Astrocyte (in vitro differentiated cells and primary cell): ENCODE data around the gene CWC22. TPM values are rescaled to one million over a fixed set of nuclear protein-coding genes. Genes with fewer than 3 reads are reported as not detected.

Source experiments
- DNase-seq: peaks from one replicate; pipeline ENCODE4 v3.0.0-alpha.2; 2010; ENCODE audit warnings: low read depth
- FAIRE-seq: peaks from 2 replicates; lab custom pipeline; 2011; peaks lifted over from hg19 to GRCh38; lab: Jason Lieb, UNC
- H2AFZ ChIP-seq: 2 replicates; pipeline ENCODE4 v1.6.0; 2012; ENCODE audit warnings: low read depth, low read length, inconsistent platforms
- H3K27ac ChIP-seq: 2 replicates; pipeline ENCODE4 v1.5.1; 2011; ENCODE audit warnings: low read depth, low read length, inconsistent platforms
- H3K27me3 ChIP-seq: 2 replicates; pipeline ENCODE4 v1.6.0; 2011; ENCODE audit warnings: low read length, inconsistent platforms; ENCODE audit not compliant: insufficient read depth
- H3K36me3 ChIP-seq: 2 replicates; pipeline ENCODE4 v1.5.1; 2011; ENCODE audit warnings: low read length, inconsistent platforms; ENCODE audit not compliant: insufficient read depth
- H3K4me1 ChIP-seq: 2 replicates; pipeline ENCODE4 v1.5.1; 2011; ENCODE audit warnings: low read length, inconsistent platforms; ENCODE audit not compliant: insufficient read depth
- H3K4me2 ChIP-seq: 2 replicates; pipeline ENCODE4 v1.6.0; 2012; ENCODE audit warnings: low read length, inconsistent platforms
- H3K4me3 ChIP-seq: 2 replicates; pipeline ENCODE4 v1.5.1; 2011; ENCODE audit warnings: low read depth, mild to moderate bottlenecking, low read length, inconsistent platforms; ENCODE audit not compliant: insufficient read depth
- H3K79me2 ChIP-seq: 2 replicates; pipeline ENCODE4 v1.6.0; 2012; ENCODE audit warnings: mild to moderate bottlenecking, low read length, inconsistent platforms; ENCODE audit not compliant: insufficient read depth
- H3K9ac ChIP-seq: 2 replicates; pipeline ENCODE4 v1.6.0; 2012; ENCODE audit warnings: mild to moderate bottlenecking, low read length, inconsistent platforms
- H3K9me3 ChIP-seq: 2 replicates; pipeline ENCODE4 v1.5.1; 2012; ENCODE audit warnings: low read depth, mild to moderate bottlenecking, low read length, inconsistent platforms; ENCODE audit not compliant: insufficient read depth
- H4K20me1 ChIP-seq: 2 replicates; pipeline ENCODE4 v1.6.0; 2012; ENCODE audit warnings: low read length, inconsistent platforms; ENCODE audit not compliant: insufficient read depth
- H3K27ac Mint-ChIP-seq: one replicate; pipeline ENCODE4 v1.8.0; 2021; ENCODE audit warnings: mild to moderate bottlenecking, mixed read lengths; ENCODE audit not compliant: unreplicated experiment
- H3K27me3 Mint-ChIP-seq: one replicate; pipeline ENCODE4 v1.8.0; 2021; ENCODE audit warnings: low read depth, mixed read lengths; ENCODE audit not compliant: unreplicated experiment
- H3K36me3 Mint-ChIP-seq: one replicate; pipeline ENCODE4 v1.8.0; 2021; ENCODE audit warnings: low read depth, mixed read lengths; ENCODE audit not compliant: unreplicated experiment
- H3K4me1 Mint-ChIP-seq: one replicate; pipeline ENCODE4 v1.8.0; 2021; ENCODE audit warnings: low read depth, mixed read lengths; ENCODE audit not compliant: unreplicated experiment
- H3K4me3 Mint-ChIP-seq: one replicate; pipeline ENCODE4 v1.8.0; 2021; ENCODE audit warnings: mild to moderate bottlenecking, moderate library complexity, mixed read lengths; ENCODE audit not compliant: unreplicated experiment
- H3K9me3 Mint-ChIP-seq: one replicate; pipeline ENCODE4 v1.8.0; 2021; ENCODE audit warnings: mild to moderate bottlenecking, mixed read lengths; ENCODE audit not compliant: unreplicated experiment
- EZH2 ChIP-seq: IDR thresholded peaks from 2 replicates; pipeline ENCODE4 v1.6.1; 2012; ENCODE audit warnings: mild to moderate bottlenecking, low read length, inconsistent platforms; ENCODE audit not compliant: insufficient read depth
- total RNA-seq: library from RNA; stranded (reverse); gene quantifications from 2 replicates; pipeline ENCODE4 v1.2.1, GENCODE V29; 2021
- TF ChIP-seq, protein P1 (sequence below): IDR thresholded peaks from 2 replicates; pipeline ENCODE4 v1.5.1; 2011; ENCODE audit warnings: low read depth, mild to moderate bottlenecking, inconsistent platforms, low read length, moderate library complexity; ENCODE audit not compliant: insufficient read depth

The CWC22 gene
- total RNA-seq, 1 donor from 2014 or later: 13.5 TPM

DNA sequence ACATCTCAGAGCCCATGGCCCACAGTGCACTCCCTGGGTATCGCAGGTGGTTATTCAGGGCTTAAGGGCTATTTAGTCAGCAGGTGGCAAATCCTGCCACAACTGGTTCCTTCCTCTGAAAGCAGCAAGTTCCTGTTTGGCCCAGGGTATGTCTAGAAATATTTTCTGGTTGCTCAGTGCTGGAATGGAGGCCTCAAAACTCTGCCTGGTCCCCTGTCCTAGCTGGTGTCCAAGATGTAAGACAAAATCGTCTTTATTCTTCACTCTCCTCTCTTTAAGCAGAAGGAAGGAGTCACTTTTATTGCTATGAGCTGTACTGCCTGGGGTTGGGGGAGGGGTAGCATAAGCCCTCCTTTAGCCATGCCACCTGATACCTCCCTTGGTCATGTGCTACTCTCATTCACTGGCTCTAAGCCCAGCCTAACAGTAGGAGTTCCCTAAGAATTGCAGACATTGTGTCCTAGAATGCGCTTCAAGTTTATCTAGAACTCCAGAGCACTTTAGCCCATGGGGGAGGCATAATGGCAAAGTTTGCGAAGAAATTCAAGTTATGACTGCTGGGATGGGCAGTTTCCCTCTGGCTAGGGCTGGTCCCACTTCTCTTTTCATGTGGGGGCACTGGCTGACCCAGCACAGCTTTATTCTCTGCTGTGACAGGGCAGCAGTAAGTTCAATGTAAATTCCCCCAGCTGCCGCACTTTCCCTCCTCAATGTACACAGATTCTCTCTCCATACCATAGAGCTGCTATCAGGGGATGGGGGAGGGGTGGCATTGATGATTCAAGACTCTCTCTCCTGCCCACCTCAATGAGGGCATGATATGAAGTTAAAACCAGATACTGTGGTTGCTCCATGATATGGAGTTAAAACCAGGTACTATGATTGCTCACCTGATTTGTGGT is 27.1 kb upstream of the CWC22 start:
- Histone ChIP-seq H3K79me2 (no peaks in the 10 kb centered on the region), H4K20me1 (no peaks in the 10 kb centered on the region), H3K9me3 (peaks cover under 1% of the 10 kb centered on the region), H3K4me1 (no peaks in the 10 kb centered on the region), H2AFZ (no peak overlapping the region), H3K4me3 (no peak overlapping the region), H3K36me3 (no peaks in the 10 kb centered on the region), H3K9ac (no peak overlapping the region), H3K27ac (no peak overlapping the region), H3K27me3 (peaks cover 14% of the 10 kb centered on the region), H3K4me2 (peak overlapping the region; percentile 2)
- no peaks in the 10 kb centered on the region for H3K4me1 Mint-ChIP-seq
- no peak overlapping the region for H3K27ac Mint-ChIP-seq
- no peaks in the 10 kb centered on the region for H3K27me3 Mint-ChIP-seq
- no peaks in the 10 kb centered on the region for H3K36me3 Mint-ChIP-seq
- H3K9me3 Mint-ChIP-seq: peaks cover 5% of the 10 kb centered on the region
- H3K4me3 Mint-ChIP-seq: no peak overlapping the region
- TF ChIP-seq, protein P1, sequence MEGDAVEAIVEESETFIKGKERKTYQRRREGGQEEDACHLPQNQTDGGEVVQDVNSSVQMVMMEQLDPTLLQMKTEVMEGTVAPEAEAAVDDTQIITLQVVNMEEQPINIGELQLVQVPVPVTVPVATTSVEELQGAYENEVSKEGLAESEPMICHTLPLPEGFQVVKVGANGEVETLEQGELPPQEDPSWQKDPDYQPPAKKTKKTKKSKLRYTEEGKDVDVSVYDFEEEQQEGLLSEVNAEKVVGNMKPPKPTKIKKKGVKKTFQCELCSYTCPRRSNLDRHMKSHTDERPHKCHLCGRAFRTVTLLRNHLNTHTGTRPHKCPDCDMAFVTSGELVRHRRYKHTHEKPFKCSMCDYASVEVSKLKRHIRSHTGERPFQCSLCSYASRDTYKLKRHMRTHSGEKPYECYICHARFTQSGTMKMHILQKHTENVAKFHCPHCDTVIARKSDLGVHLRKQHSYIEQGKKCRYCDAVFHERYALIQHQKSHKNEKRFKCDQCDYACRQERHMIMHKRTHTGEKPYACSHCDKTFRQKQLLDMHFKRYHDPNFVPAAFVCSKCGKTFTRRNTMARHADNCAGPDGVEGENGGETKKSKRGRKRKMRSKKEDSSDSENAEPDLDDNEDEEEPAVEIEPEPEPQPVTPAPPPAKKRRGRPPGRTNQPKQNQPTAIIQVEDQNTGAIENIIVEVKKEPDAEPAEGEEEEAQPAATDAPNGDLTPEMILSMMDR: no peak
- no peak for TF ChIP-seq EZH2
- FAIRE-seq (no peak), DNase-seq (peak; percentile 41)

DNA sequence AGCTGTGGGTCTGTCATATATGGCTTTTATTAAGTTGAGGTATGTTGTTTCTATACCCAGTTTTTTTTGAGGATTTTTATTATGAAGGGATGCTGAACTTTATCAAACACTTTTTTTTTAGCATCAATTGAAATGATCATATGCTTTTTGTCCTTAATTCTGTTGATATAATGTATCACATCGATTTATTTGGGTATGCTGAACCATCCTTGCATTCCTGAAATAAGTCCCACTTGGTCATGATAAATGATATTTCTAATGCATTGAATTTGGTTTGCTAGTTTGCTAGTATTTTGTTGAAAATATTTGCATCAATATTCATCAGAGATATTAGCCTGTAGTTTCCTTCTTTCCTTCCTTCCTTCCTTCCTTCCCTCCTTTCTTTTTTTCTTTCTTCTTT is 22.5 kb upstream of the CWC22 start:
- Histone ChIP-seq H3K9ac (no peak overlapping the region), H3K4me2 (no peak overlapping the region), H3K27me3 (peaks cover 2% of the 10 kb centered on the region), H3K4me3 (no peak overlapping the region), H3K9me3 (peaks cover 4% of the 10 kb centered on the region), H3K79me2 (no peaks in the 10 kb centered on the region), H3K4me1 (no peaks in the 10 kb centered on the region), H3K36me3 (no peaks in the 10 kb centered on the region), H2AFZ (no peak overlapping the region), H3K27ac (no peak overlapping the region), H4K20me1 (no peaks in the 10 kb centered on the region)
- no peaks in the 10 kb centered on the region for H3K27me3 Mint-ChIP-seq
- H3K4me1 Mint-ChIP-seq: no peaks in the 10 kb centered on the region
- no peak overlapping the region for H3K27ac Mint-ChIP-seq
- DNase-seq (no peak), FAIRE-seq (no peak)
- H3K36me3 Mint-ChIP-seq: no peaks in the 10 kb centered on the region
- peaks cover 7% of the 10 kb centered on the region for H3K9me3 Mint-ChIP-seq
- H3K4me3 Mint-ChIP-seq: no peak overlapping the region
- TF ChIP-seq, protein P1: no peak
- TF ChIP-seq EZH2: no peak

DNA sequence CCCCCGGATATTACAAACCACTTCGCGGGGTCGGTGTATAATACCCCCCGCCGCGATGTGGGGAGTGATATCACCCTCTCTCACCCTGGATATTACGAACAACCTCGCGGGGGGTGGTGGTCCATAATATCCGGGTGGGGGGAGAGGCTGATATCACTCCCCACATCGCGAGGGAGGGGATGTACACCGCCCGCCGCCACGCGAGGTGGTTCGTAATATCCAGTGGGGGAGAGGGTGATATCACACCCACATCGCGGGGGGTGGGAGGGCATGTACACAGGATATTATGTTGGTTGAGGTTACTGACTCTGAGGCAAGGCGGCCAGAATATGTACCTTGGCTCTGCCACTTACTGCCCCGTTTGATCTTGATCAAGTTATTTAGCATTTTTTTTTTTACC is 14.8 kb upstream of the CWC22 start:
- FAIRE-seq (no peak), DNase-seq (no peak)
- Histone ChIP-seq H3K79me2 (no peaks in the 10 kb centered on the region), H3K9ac (no peak overlapping the region), H3K4me1 (peaks cover 10% of the 10 kb centered on the region), H4K20me1 (no peaks in the 10 kb centered on the region), H3K9me3 (no peaks in the 10 kb centered on the region), H3K27ac (no peak overlapping the region), H2AFZ (no peak overlapping the region), H3K4me2 (no peak overlapping the region), H3K27me3 (peaks cover 4% of the 10 kb centered on the region), H3K36me3 (no peaks in the 10 kb centered on the region), H3K4me3 (no peak overlapping the region)
- Mint-ChIP-seq H3K4me1 (no peaks in the 10 kb centered on the region), H3K9me3 (peaks cover 2% of the 10 kb centered on the region), H3K27ac (no peak overlapping the region), H3K4me3 (no peak overlapping the region), H3K27me3 (no peaks in the 10 kb centered on the region), H3K36me3 (no peaks in the 10 kb centered on the region)
- TF ChIP-seq, protein P1: no peak
- no peak for TF ChIP-seq EZH2
